Measurements from ENCODE around the gene MEX3D. TPM values are rescaled to one million over a fixed set of nuclear protein-coding genes. Genes with fewer than 3 reads are reported as not detected.

The MEX3D gene
- total RNA-seq, 1 donor from 2014 or later, result 52.1 TPM

DNA sequence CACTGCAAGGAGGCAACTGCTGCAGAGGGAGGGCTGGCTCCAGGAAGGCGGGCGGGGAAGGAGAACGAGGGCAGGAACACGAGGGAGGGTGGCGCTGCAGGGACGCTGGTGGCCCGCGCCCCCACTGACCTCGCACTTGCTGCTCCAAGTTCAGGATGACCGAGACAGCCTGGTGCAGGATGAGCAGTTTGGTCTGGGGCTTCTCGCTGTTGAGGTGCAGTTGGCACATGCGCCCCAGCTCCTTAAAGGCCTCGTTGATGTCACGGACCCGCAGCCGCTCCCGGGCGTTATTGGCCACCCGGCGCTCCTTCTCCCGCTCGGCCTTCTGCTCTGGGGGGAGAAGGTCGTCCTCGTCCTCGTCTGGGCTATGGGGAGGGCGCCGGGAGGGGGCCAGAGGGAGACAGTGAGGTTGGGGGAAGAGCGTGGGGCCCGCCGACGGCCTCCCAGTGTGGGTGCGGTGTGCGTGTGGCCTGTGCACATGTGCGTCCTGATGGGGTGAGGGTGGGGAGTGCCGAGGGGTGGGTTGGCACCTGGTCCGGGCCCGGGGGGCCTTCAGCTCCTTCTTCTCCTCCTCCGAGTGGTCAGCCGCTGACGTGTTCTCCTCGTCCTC is 47.1 kb upstream of the MEX3D start:
- no peak overlapping the region for H3K9ac ChIP-seq (ENCODE audit: low read length)
- no peak overlapping the region for H3K4me3 ChIP-seq (ENCODE audit: insufficient read depth, low read depth, low read length)
- H3K27ac ChIP-seq (ENCODE audit: low read depth, low read length), result no peak overlapping the region
- peaks cover 3% of the 10 kb centered on the region for H3K4me1 Mint-ChIP-seq (ENCODE audit: low read depth, unreplicated experiment)
- peaks cover 7% of the 10 kb centered on the region for H3K4me1 ChIP-seq (ENCODE audit: insufficient read depth, low read length)
- no peak overlapping the region for H3K4me3 Mint-ChIP-seq (ENCODE audit: unreplicated experiment)
- H2AFZ ChIP-seq (ENCODE audit: low read depth, low read length), result no peak overlapping the region
- DNase-seq (ENCODE audit: low read depth) (no peak), FAIRE-seq (no peak)
- peaks cover 2% of the 10 kb centered on the region for H3K79me2 ChIP-seq (ENCODE audit: insufficient read depth, low read length)
- H3K9me3 Mint-ChIP-seq (ENCODE audit: unreplicated experiment), result no peaks in the 10 kb centered on the region
- no peaks in the 10 kb centered on the region for H3K9me3 ChIP-seq (ENCODE audit: insufficient read depth, low read depth, low read length)
- H3K27ac Mint-ChIP-seq (ENCODE audit: unreplicated experiment), result no peak overlapping the region
- TF ChIP-seq, protein P1, sequence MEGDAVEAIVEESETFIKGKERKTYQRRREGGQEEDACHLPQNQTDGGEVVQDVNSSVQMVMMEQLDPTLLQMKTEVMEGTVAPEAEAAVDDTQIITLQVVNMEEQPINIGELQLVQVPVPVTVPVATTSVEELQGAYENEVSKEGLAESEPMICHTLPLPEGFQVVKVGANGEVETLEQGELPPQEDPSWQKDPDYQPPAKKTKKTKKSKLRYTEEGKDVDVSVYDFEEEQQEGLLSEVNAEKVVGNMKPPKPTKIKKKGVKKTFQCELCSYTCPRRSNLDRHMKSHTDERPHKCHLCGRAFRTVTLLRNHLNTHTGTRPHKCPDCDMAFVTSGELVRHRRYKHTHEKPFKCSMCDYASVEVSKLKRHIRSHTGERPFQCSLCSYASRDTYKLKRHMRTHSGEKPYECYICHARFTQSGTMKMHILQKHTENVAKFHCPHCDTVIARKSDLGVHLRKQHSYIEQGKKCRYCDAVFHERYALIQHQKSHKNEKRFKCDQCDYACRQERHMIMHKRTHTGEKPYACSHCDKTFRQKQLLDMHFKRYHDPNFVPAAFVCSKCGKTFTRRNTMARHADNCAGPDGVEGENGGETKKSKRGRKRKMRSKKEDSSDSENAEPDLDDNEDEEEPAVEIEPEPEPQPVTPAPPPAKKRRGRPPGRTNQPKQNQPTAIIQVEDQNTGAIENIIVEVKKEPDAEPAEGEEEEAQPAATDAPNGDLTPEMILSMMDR (IDR thresholded peaks at IDR 0.05; ENCODE audit: insufficient read depth, low read depth, low read length), result no peak
- no peak for TF ChIP-seq EZH2 (IDR thresholded peaks at IDR 0.05; ENCODE audit: insufficient read depth, low read length)
- H4K20me1 ChIP-seq (ENCODE audit: insufficient read depth, low read length), result peaks cover 45% of the 10 kb centered on the region
- H3K27me3 ChIP-seq (ENCODE audit: insufficient read depth, low read length), result no peaks in the 10 kb centered on the region
- H3K27me3 Mint-ChIP-seq (ENCODE audit: low read depth, unreplicated experiment), result no peaks in the 10 kb centered on the region
- no peak overlapping the region for H3K4me2 ChIP-seq (ENCODE audit: low read length)
- peaks cover 16% of the 10 kb centered on the region for H3K36me3 ChIP-seq (ENCODE audit: insufficient read depth, low read length)
- H3K36me3 Mint-ChIP-seq (ENCODE audit: low read depth, unreplicated experiment), result peaks cover 5% of the 10 kb centered on the region

DNA sequence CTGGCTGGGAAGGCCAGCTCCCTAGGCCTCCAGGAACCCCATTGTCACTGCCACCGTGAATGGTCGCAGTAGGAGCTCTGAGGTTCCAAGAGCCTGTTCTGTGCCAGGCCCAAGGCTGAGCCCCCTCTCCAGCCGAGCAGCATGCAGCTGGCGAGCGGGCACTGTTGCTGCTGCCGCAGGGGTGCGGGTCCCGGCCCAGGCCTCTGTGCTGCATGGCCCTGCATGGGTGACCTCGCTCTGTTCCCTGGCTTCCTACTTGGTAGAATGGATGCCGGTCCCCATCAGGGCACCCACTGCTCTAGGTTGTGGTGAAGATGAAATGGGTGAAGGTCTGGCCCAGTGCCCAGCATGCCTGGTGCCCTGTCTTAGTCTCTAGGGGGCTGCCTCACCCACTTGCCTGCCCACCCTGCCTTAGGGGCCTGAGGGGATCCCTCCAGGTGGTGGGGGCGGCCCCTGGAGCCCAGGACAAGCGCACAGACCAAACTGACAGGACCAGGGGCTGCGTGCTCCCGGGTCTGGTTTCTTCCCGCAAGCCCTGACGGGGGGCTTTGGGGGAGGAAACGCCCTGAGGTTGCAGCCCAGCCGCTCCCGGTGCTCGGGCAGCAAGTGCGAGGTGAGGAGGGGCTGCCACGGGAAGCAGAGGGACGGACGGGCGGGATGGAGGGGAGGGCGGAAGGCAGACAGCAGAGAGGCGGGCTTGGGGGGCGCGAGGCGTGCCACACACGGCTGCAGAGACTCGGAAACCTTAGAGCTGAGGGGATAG is 45.9 kb upstream of the MEX3D start:
- no peaks in the 10 kb centered on the region for H3K27me3 ChIP-seq (ENCODE audit: insufficient read depth, low read length)
- DNase-seq (ENCODE audit: low read depth) (no peak), FAIRE-seq (no peak)
- H3K27ac ChIP-seq (ENCODE audit: low read depth, low read length), result no peak overlapping the region
- no peak overlapping the region for H2AFZ ChIP-seq (ENCODE audit: low read depth, low read length)
- H3K79me2 ChIP-seq (ENCODE audit: insufficient read depth, low read length), result no peaks in the 10 kb centered on the region
- H4K20me1 ChIP-seq (ENCODE audit: insufficient read depth, low read length), result peaks cover 45% of the 10 kb centered on the region
- no peak overlapping the region for H3K4me3 ChIP-seq (ENCODE audit: insufficient read depth, low read depth, low read length)
- no peaks in the 10 kb centered on the region for H3K9me3 ChIP-seq (ENCODE audit: insufficient read depth, low read depth, low read length)
- Mint-ChIP-seq H3K4me3 (ENCODE audit: unreplicated experiment) (no peak overlapping the region), H3K4me1 (ENCODE audit: low read depth, unreplicated experiment) (peaks cover 2% of the 10 kb centered on the region), H3K36me3 (ENCODE audit: low read depth, unreplicated experiment) (peaks cover 7% of the 10 kb centered on the region), H3K27me3 (ENCODE audit: low read depth, unreplicated experiment) (no peaks in the 10 kb centered on the region), H3K9me3 (ENCODE audit: unreplicated experiment) (no peaks in the 10 kb centered on the region), H3K27ac (ENCODE audit: unreplicated experiment) (no peak overlapping the region)
- no peak overlapping the region for H3K4me2 ChIP-seq (ENCODE audit: low read length)
- H3K4me1 ChIP-seq (ENCODE audit: insufficient read depth, low read length), result peaks cover 7% of the 10 kb centered on the region
- H3K36me3 ChIP-seq (ENCODE audit: insufficient read depth, low read length), result peaks cover 16% of the 10 kb centered on the region
- TF ChIP-seq EZH2 (IDR thresholded peaks at IDR 0.05; ENCODE audit: insufficient read depth, low read length), result no peak
- TF ChIP-seq, protein P1 (IDR thresholded peaks at IDR 0.05; ENCODE audit: insufficient read depth, low read depth, low read length), result no peak
- H3K9ac ChIP-seq (ENCODE audit: low read length), result no peak overlapping the region

DNA sequence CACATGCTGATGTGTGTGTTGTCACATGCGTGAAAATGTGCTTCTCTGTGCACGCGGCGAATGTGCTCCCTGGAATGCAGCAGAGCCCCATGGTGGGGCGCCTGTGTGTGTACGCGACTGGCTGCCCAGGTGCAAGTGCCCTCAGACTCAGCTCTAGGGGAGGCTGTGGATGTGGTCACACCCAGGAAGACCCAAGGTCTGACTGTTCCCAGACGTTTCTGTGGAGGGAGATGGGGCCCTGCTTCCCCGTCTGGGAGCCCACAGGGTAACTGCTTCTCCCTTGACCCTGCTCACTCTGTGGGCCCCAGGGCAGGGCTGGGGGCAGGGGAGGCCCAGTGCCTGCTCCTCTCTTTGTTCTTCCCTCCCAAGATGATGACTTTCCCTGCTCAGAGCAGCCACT is 45.0 kb upstream of the MEX3D start:
- Mint-ChIP-seq H3K4me3 (ENCODE audit: unreplicated experiment) (no peak overlapping the region), H3K27me3 (ENCODE audit: low read depth, unreplicated experiment) (no peaks in the 10 kb centered on the region), H3K4me1 (ENCODE audit: low read depth, unreplicated experiment) (peaks cover 2% of the 10 kb centered on the region), H3K9me3 (ENCODE audit: unreplicated experiment) (no peaks in the 10 kb centered on the region), H3K36me3 (ENCODE audit: low read depth, unreplicated experiment) (peaks cover 7% of the 10 kb centered on the region), H3K27ac (ENCODE audit: unreplicated experiment) (peak overlapping the region; percentile 41)
- no peak for TF ChIP-seq EZH2 (IDR thresholded peaks at IDR 0.05; ENCODE audit: insufficient read depth, low read length)
- TF ChIP-seq, protein P1 (IDR thresholded peaks at IDR 0.05; ENCODE audit: insufficient read depth, low read depth, low read length), result no peak
- DNase-seq (ENCODE audit: low read depth), result no peak
- Histone ChIP-seq H3K27ac (ENCODE audit: low read depth, low read length) (no peak overlapping the region), H3K36me3 (ENCODE audit: insufficient read depth, low read length) (peaks cover 16% of the 10 kb centered on the region), H3K4me3 (ENCODE audit: insufficient read depth, low read depth, low read length) (no peak overlapping the region), H3K4me2 (ENCODE audit: low read length) (no peak overlapping the region), H3K9me3 (ENCODE audit: insufficient read depth, low read depth, low read length) (no peaks in the 10 kb centered on the region), H3K27me3 (ENCODE audit: insufficient read depth, low read length) (no peaks in the 10 kb centered on the region), H3K4me1 (ENCODE audit: insufficient read depth, low read length) (peaks cover 7% of the 10 kb centered on the region), H2AFZ (ENCODE audit: low read depth, low read length) (no peak overlapping the region), H3K79me2 (ENCODE audit: insufficient read depth, low read length) (no peaks in the 10 kb centered on the region), H4K20me1 (ENCODE audit: insufficient read depth, low read length) (peaks cover 39% of the 10 kb centered on the region), H3K9ac (ENCODE audit: low read length) (no peak overlapping the region)
- no peak for FAIRE-seq
